ENCODE data around the gene PMF1.

The PMF1 gene

GRCh38 chr1:156233426-156234127 is 20.8 kb downstream of the PMF1 start:
- Histone ChIP-seq H3K27ac (replicated peaks) (no peak overlapping the region), H3K4me3 (replicated peaks; ENCODE audit: insufficient read depth, low read length) (no peak overlapping the region), H3K27me3 (ENCODE audit: insufficient read depth, poor library complexity, severe bottlenecking) (no peaks in the 10 kb centered on the region)
- no peak for TF ChIP-seq GABPA (IDR thresholded peaks at IDR 0.05; ENCODE audit: low read depth)
- no peak for TF ChIP-seq SPI1 (IDR thresholded peaks at IDR 0.05; ENCODE audit: borderline replicate concordance, low read depth)
- TF ChIP-seq REST (IDR thresholded peaks at IDR 0.05; ENCODE audit: insufficient replicate concordance, low read depth): no peak
- no peak for TF ChIP-seq CTCF (IDR thresholded peaks at IDR 0.05; ENCODE audit: insufficient read depth, low read length)
- TF ChIP-seq POLR2AphosphoS5 (IDR thresholded peaks at IDR 0.05; ENCODE audit: low read depth): no peak
- no peak for DNase-seq (ENCODE audit: low read depth in 1 of 2, low spot score in 1 of 2)

GRCh38 chr1:156236164-156236563 is 23.4 kb downstream of the PMF1 start:
- Histone ChIP-seq H3K27me3 (ENCODE audit: insufficient read depth, poor library complexity, severe bottlenecking) (no peaks in the 10 kb centered on the region), H3K27ac (replicated peaks) (no peak overlapping the region), H3K4me3 (replicated peaks; ENCODE audit: insufficient read depth, low read length) (no peak overlapping the region)
- DNase-seq (ENCODE audit: low read depth in 1 of 2, low spot score in 1 of 2): no peak
- no peak for TF ChIP-seq REST (IDR thresholded peaks at IDR 0.05; ENCODE audit: insufficient replicate concordance, low read depth)
- TF ChIP-seq SPI1 (IDR thresholded peaks at IDR 0.05; ENCODE audit: borderline replicate concordance, low read depth): no peak
- no peak for TF ChIP-seq GABPA (IDR thresholded peaks at IDR 0.05; ENCODE audit: low read depth)
- no peak for TF ChIP-seq CTCF (IDR thresholded peaks at IDR 0.05; ENCODE audit: insufficient read depth, low read length)

GRCh38 chr1:156238248-156238647 is 25.4 kb downstream of the PMF1 start:
- no peaks in the 10 kb centered on the region for H3K27me3 ChIP-seq (ENCODE audit: insufficient read depth, poor library complexity, severe bottlenecking)
- TF ChIP-seq GABPA (IDR thresholded peaks at IDR 0.05; ENCODE audit: low read depth) (no peak), SPI1 (IDR thresholded peaks at IDR 0.05; ENCODE audit: borderline replicate concordance, low read depth) (no peak), REST (IDR thresholded peaks at IDR 0.05; ENCODE audit: insufficient replicate concordance, low read depth) (no peak), POLR2AphosphoS5 (IDR thresholded peaks at IDR 0.05; ENCODE audit: low read depth) (no peak), CTCF (IDR thresholded peaks at IDR 0.05; ENCODE audit: insufficient read depth, low read length) (no peak)
- DNase-seq (ENCODE audit: low read depth in 1 of 2, low spot score in 1 of 2): no peak

More at GRCh38 chr1:156238248-156238647, 25.4 kb downstream of the PMF1 start:
- H3K27ac ChIP-seq (replicated peaks): no peak overlapping the region
- no peak overlapping the region for H3K4me3 ChIP-seq (replicated peaks; ENCODE audit: insufficient read depth, low read length)

Data from HL-60 (cell line).